SK-N-SH (cell line): ENCODE data around the gene C1orf174. TPM values are rescaled to one million over a fixed set of nuclear protein-coding genes. Genes with fewer than 3 reads are reported as not detected.

Experiments used
- CTCF ChIA-PET: fragments of 300-600, 350-600 bp; formaldehyde crosslinking; extraction: SDS; loops from one replicate; lab custom pipeline; 2021; lab: Yijun Ruan, JAX
- POLR2A ChIA-PET: fragments of 350-600 bp; sonication (Branson Sonifier 250); formaldehyde crosslinking; extraction: SDS; loops from one replicate; lab custom pipeline; 2020; ENCODE audit warnings: antibody characterized with exemption, inconsistent platforms; lab: Yijun Ruan, JAX
- DNase-seq: peaks from one replicate; pipeline ENCODE4 v3.0.0; 2012
- H2AFZ ChIP-seq: fragments of 200-600 bp; sonication (generic); 2 replicates; pipeline ENCODE4 v1.8.1; 2016; ENCODE audit warnings: antibody characterized with exemption, mild to moderate bottlenecking, low read depth
- H3F3A ChIP-seq: fragments of 200-600 bp; sonication (generic); replicated peaks from 2 replicates; pipeline ENCODE3; 2016; ENCODE audit warnings: antibody characterized with exemption, mild to moderate bottlenecking; ENCODE audit not compliant: insufficient read depth
- H3K27ac ChIP-seq, 2 experiments: fragments of 200-500 bp in 1 of 2; fragments of 200-600 bp in 1 of 2; sonication (Bioruptor generic) in 1 of 2; sonication (generic), shearing (Covaris generic) in 1 of 2; 2 replicates each; pipeline versions ENCODE4 v1.5.1 to v1.6.1; 2014 to 2016; ENCODE audit warnings: low read depth in 2 of 2, inconsistent platforms in 1 of 2, low read length in 1 of 2, mild to moderate bottlenecking in 1 of 2, mixed read lengths in 1 of 2
- H3K27me3 ChIP-seq: fragments of 200-600 bp; sonication (generic), shearing (Covaris generic); 2 replicates; pipeline ENCODE4 v1.6.1; 2016; ENCODE audit warnings: mixed run types; ENCODE audit not compliant: insufficient read depth
- H3K36me3 ChIP-seq, 2 experiments: fragments of 200-500 bp in 1 of 2; fragments of 200-600 bp in 1 of 2; sonication (Bioruptor generic) in 1 of 2; sonication (generic) in 1 of 2; replicated peaks in 1 of 2; 2 replicates each; pipeline versions ENCODE3 to v1.5.1; 2014 to 2016; ENCODE audit warnings: low read length in 1 of 2, mild to moderate bottlenecking in 1 of 2; ENCODE audit not compliant: insufficient read depth in 2 of 2, control insufficient read depth in 1 of 2
- H3K4me1 ChIP-seq, 2 experiments: fragments of 200-500 bp in 1 of 2; fragments of 200-600 bp in 1 of 2; sonication (Bioruptor generic) in 1 of 2; sonication (generic), shearing (Covaris generic) in 1 of 2; 2 replicates each; pipeline versions ENCODE4 v1.5.1 to v1.6.1; 2014 to 2016; ENCODE audit warnings: low read depth in 1 of 2, low read length in 1 of 2, mixed run types in 1 of 2; ENCODE audit not compliant: insufficient read depth in 2 of 2, control insufficient read depth in 1 of 2
- H3K4me2 ChIP-seq: fragments of 200-600 bp; sonication (generic), shearing (Covaris generic); 2 replicates; pipeline ENCODE4 v1.6.1; 2017; ENCODE audit warnings: mixed run types
- H3K4me3 ChIP-seq, 2 experiments: fragments of 200-500 bp in 1 of 2; fragments of 200-600 bp in 1 of 2; sonication (Bioruptor generic) in 1 of 2; sonication (generic), shearing (Covaris generic) in 1 of 2; 2 replicates each; pipeline versions ENCODE4 v1.5.1 to v1.8.1; 2014 to 2016; ENCODE audit warnings: low read depth in 2 of 2, inconsistent platforms in 1 of 2, low read length in 1 of 2, mild to moderate bottlenecking in 1 of 2, mixed read lengths in 1 of 2, moderate library complexity in 1 of 2
- H3K79me2 ChIP-seq: fragments of 200-600 bp; sonication (generic); 2 replicates; pipeline ENCODE4 v1.8.1; 2017; ENCODE audit warnings: mild to moderate bottlenecking; ENCODE audit not compliant: insufficient read depth
- H3K9ac ChIP-seq: fragments of 200-600 bp; sonication (generic); 2 replicates; pipeline ENCODE4 v1.6.1; 2017; ENCODE audit warnings: mixed run types
- H3K9me2 ChIP-seq: fragments of 200-600 bp; sonication (generic); 2 replicates; pipeline ENCODE4 v1.6.1; 2017; ENCODE audit warnings: mixed run types
- H3K9me3 ChIP-seq: fragments of 200-600 bp; sonication (generic); 2 replicates; pipeline ENCODE4 v1.6.1; 2017; ENCODE audit warnings: mixed run types, mild to moderate bottlenecking, moderate library complexity
- H4K20me1 ChIP-seq: fragments of 200-600 bp; sonication (generic); 2 replicates; pipeline ENCODE4 v1.6.1; 2017; ENCODE audit warnings: mild to moderate bottlenecking, mixed run types; ENCODE audit not compliant: insufficient read depth
- CTCF ChIP-seq: fragments of 200-600 bp; sonication (generic); IDR thresholded peaks from 2 replicates; pipeline ENCODE4 v1.6.1; 2017; ENCODE audit warnings: antibody characterized with exemption, mild to moderate bottlenecking, moderate library complexity
- ELF1 ChIP-seq: IDR thresholded peaks from 2 replicates; pipeline ENCODE4 v1.4.0; 2012
- EP300 ChIP-seq, 2 experiments: IDR thresholded peaks; 2 replicates each; pipeline versions ENCODE4 v1.4.0 to v1.6.1; 2012; ENCODE audit warnings: borderline replicate concordance in 1 of 2, low read depth in 1 of 2, low read length in 1 of 2
- EZH2phosphoT487 ChIP-seq: fragments of 200-600 bp; sonication (generic); IDR thresholded peaks from 2 replicates; pipeline ENCODE4 v1.6.1; 2017; ENCODE audit warnings: low read depth, mixed run types, mild to moderate bottlenecking, antibody characterized with exemption, moderate library complexity, borderline replicate concordance
- FOSL2 ChIP-seq: IDR thresholded peaks from 2 replicates; pipeline ENCODE4 v1.4.0; 2012; ENCODE audit warnings: low read depth, mild to moderate bottlenecking, moderate library complexity, borderline replicate concordance
- FOXM1 ChIP-seq: IDR thresholded peaks from 2 replicates; pipeline ENCODE4 v1.4.0; 2012; ENCODE audit warnings: low read depth, mild to moderate bottlenecking
- JUND ChIP-seq: IDR thresholded peaks from 2 replicates; pipeline ENCODE4 v1.4.0; 2012
- MEF2A ChIP-seq: IDR thresholded peaks from 2 replicates; pipeline ENCODE4 v1.4.0; 2012; ENCODE audit warnings: low read depth, borderline replicate concordance
- PBX3 ChIP-seq: IDR thresholded peaks from 2 replicates; pipeline ENCODE4; 2012
- POLR2AphosphoS5 ChIP-seq: IDR thresholded peaks from 2 replicates; pipeline ENCODE4 v1.6.1; 2012; ENCODE audit warnings: low read depth, low read length
- RCOR1 ChIP-seq: fragments of 150-350 bp; IDR thresholded peaks from 2 replicates; pipeline ENCODE4 v1.6.1; 2017; ENCODE audit warnings: antibody characterized with exemption, low read length
- REST ChIP-seq: IDR thresholded peaks from 2 replicates; pipeline ENCODE4 v1.6.1; 2012; ENCODE audit warnings: mild to moderate bottlenecking, low read depth, low read length, moderate library complexity
- RXRA ChIP-seq: IDR thresholded peaks from 2 replicates; pipeline ENCODE4 v1.4.0; 2012; ENCODE audit warnings: low read depth, mild to moderate bottlenecking, borderline replicate concordance
- SIN3A ChIP-seq: IDR thresholded peaks from 2 replicates; pipeline ENCODE4 v1.6.1; 2012; ENCODE audit warnings: low read depth, mild to moderate bottlenecking, low read length, moderate library complexity, borderline replicate concordance
- SMC3 ChIP-seq: IDR thresholded peaks from 2 replicates; pipeline ENCODE4 v1.6.1; 2012; ENCODE audit warnings: low read depth, low read length, improper control_type of control experiment
- TAF1 ChIP-seq: IDR thresholded peaks from 2 replicates; pipeline ENCODE4 v1.6.1; 2012; ENCODE audit warnings: low read depth, mild to moderate bottlenecking, low read length, moderate library complexity, borderline replicate concordance
- WGBS: methylation state at CpG from one replicate; pipeline ENCODE4 v1.1.6; 2017; ENCODE audit warnings: low lambda C conversion rate; 5-methylcytosine and 5-hydroxymethylcytosine counted together
- polyA plus RNA-seq, 3 experiments: library from polyadenylated mRNA; depleted of rRNA; stranded (reverse); fragments of >200 nt; gene quantifications; 2 replicates each; pipeline ENCODE4 v1.2.3, GENCODE V29; 2012
- TF ChIP-seq, protein P1 (sequence below): IDR thresholded peaks from 2 replicates; pipeline ENCODE4 v1.4.0; 2012; ENCODE audit warnings: low read depth, borderline replicate concordance

C1orf174 gene
- polyA plus RNA-seq, 1 of the 3 experiments (the other 2 are of a cell fraction): 21.4 TPM

DNA sequence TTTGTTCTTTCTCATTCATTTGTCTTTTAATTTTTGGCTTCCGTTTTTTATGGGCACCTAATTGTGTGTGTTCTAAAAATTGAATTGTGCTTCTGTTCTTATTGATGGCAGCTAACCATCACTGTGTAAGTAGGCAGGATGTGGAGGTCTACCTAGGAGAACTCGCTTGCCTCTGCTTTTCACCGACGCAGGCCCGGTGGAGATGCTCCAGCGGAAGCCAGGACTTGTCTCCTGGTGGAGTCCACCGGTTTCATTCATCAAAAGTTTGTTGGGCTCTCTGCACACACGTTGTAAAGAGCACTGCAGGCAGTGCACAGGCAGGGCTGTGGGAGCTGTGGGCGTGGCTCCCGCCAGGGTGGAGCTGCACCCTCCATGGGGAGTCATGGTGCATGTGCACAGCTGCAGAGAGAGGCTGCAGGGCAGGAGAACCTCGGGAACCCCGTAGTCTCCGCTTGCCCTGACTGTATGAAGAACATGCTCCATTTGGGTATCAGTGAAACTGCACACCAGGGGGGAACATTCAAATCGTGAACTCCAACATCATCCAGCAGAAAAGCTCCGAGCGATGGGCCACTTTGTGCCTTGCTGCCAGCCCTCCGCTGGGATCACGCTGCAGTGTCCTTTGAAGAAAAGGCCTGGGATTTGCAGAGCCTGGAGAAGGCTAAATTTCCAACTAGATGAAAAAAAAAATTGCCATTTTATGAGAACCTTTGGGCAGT lies 6.0 kb upstream of the C1orf174 start:
- Histone ChIP-seq H3F3A (no peaks in the 10 kb centered on the region), H3K4me3 (no peak overlapping the region), H3K79me2 (no peaks in the 10 kb centered on the region), H4K20me1 (no peaks in the 10 kb centered on the region), H3K27me3 (no peaks in the 10 kb centered on the region), H3K36me3 (no peaks in the 10 kb centered on the region), H3K27ac (no peak overlapping the region), H2AFZ (no peak overlapping the region), H3K9me2 (no peaks in the 10 kb centered on the region), H3K9ac (no peak overlapping the region), H3K4me1 (peaks cover 0 to 14% of the 10 kb centered on the region in 2 experiments; a peak in 1 of 4 replicates), H3K9me3 (no peaks in the 10 kb centered on the region), H3K4me2 (no peak overlapping the region)
- ChIA-PET POLR2A (no interaction called here), CTCF (no interaction called here)
- WGBS: 78% methylated on average over 17 of the region's 18 CpGs
- no peak for DNase-seq
- TF ChIP-seq ELF1: no peak
- TF ChIP-seq, protein P1, sequence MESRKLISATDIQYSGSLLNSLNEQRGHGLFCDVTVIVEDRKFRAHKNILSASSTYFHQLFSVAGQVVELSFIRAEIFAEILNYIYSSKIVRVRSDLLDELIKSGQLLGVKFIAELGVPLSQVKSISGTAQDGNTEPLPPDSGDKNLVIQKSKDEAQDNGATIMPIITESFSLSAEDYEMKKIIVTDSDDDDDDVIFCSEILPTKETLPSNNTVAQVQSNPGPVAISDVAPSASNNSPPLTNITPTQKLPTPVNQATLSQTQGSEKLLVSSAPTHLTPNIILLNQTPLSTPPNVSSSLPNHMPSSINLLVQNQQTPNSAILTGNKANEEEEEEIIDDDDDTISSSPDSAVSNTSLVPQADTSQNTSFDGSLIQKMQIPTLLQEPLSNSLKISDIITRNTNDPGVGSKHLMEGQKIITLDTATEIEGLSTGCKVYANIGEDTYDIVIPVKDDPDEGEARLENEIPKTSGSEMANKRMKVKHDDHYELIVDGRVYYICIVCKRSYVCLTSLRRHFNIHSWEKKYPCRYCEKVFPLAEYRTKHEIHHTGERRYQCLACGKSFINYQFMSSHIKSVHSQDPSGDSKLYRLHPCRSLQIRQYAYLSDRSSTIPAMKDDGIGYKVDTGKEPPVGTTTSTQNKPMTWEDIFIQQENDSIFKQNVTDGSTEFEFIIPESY: no peak
- TF ChIP-seq EP300 (IDR thresholded peaks at IDR 0.05; ENCODE audit: borderline replicate concordance in 1 of 2, low read depth in 1 of 2, low read length in 1 of 2): no peak
- TF ChIP-seq FOSL2: no peak
- TF ChIP-seq RCOR1: no peak
- TF ChIP-seq EZH2phosphoT487: no peak

GRCh38 chr1:3905266-3905952 lies 5.3 kb upstream of the C1orf174 start:
- no peak overlapping the region for H3K27ac ChIP-seq
- no peak overlapping the region for H3K4me3 ChIP-seq
- H3K9ac ChIP-seq: no peak overlapping the region
- H3K4me2 ChIP-seq: no peak overlapping the region
- H3K79me2 ChIP-seq: no peaks in the 10 kb centered on the region
- no peaks in the 10 kb centered on the region for H4K20me1 ChIP-seq
- no peak overlapping the region for H2AFZ ChIP-seq
- CTCF ChIA-PET: no interaction called here
- WGBS: 79% methylated on average over 14 of the region's 19 CpGs
- H3K36me3 ChIP-seq: no peaks in the 10 kb centered on the region
- no peaks in the 10 kb centered on the region for H3K27me3 ChIP-seq
- peaks cover 0 to 14% of the 10 kb centered on the region in 2 experiments; a peak in 1 of 4 replicates for H3K4me1 ChIP-seq
- H3F3A ChIP-seq: no peaks in the 10 kb centered on the region
- H3K9me2 ChIP-seq: no peaks in the 10 kb centered on the region
- no peaks in the 10 kb centered on the region for H3K9me3 ChIP-seq
- DNase-seq: no peak
- POLR2A ChIA-PET: no interaction called here
- no peak for TF ChIP-seq POLR2AphosphoS5
- TF ChIP-seq CTCF: no peak
- no peak for TF ChIP-seq PBX3
- no peak for TF ChIP-seq RCOR1
- no peak for TF ChIP-seq MEF2A
- no peak for TF ChIP-seq SIN3A
- no peak for TF ChIP-seq TAF1
- no peak for TF ChIP-seq SMC3
- no peak for TF ChIP-seq RXRA
- TF ChIP-seq REST: no peak
- TF ChIP-seq FOXM1: no peak
- no peak for TF ChIP-seq EP300 (IDR thresholded peaks at IDR 0.05; ENCODE audit: borderline replicate concordance in 1 of 2, low read depth in 1 of 2, low read length in 1 of 2)
- no peak for TF ChIP-seq JUND
